ENCODE results near the gene MASP2.

DNA sequence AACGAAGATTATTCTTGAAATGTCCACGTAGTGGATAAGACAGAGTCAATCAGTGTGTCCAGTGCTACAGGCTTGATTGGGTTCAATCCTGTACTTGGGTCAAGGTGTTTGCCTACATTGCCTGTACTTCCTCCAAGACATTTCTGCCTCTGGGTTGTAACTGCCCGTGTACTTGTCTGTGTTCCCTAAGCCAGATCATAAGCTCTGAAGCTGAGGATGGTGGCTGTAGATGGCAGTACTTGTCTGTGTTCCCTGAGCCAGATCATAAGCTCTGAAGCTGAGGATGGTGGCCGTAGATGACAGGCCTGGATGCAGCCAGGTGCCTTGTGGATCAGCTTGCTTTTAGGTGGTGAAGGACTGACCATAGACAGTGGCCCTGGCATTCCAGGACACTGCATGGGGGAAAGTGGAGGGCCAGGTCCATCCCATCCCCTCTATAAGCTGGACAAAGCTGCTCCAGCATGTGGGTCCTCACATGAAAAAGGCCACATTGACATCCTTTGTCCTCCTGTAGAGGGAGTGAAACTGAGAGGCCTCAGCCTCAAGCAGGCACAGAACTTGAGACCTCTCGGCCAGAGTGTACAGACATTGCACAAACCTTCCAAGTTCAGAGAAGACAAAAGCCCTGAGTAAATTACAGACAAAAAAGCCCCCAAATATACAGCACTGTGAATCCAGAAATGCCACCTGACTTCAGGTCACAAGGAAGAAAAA is 14.8 kb upstream of the MASP2 start:
- TF ChIP-seq, protein P1, sequence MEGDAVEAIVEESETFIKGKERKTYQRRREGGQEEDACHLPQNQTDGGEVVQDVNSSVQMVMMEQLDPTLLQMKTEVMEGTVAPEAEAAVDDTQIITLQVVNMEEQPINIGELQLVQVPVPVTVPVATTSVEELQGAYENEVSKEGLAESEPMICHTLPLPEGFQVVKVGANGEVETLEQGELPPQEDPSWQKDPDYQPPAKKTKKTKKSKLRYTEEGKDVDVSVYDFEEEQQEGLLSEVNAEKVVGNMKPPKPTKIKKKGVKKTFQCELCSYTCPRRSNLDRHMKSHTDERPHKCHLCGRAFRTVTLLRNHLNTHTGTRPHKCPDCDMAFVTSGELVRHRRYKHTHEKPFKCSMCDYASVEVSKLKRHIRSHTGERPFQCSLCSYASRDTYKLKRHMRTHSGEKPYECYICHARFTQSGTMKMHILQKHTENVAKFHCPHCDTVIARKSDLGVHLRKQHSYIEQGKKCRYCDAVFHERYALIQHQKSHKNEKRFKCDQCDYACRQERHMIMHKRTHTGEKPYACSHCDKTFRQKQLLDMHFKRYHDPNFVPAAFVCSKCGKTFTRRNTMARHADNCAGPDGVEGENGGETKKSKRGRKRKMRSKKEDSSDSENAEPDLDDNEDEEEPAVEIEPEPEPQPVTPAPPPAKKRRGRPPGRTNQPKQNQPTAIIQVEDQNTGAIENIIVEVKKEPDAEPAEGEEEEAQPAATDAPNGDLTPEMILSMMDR (IDR thresholded peaks at IDR 0.05; ENCODE audit: insufficient read depth, low read depth, low read length), result no peak
- TF ChIP-seq EZH2 (IDR thresholded peaks at IDR 0.05; ENCODE audit: insufficient read depth, low read length), result no peak
